GM12878 (cell line): ENCODE results near the gene SF1. TPM values are rescaled to one million over a fixed set of nuclear protein-coding genes. Genes with fewer than 3 reads are reported as not detected.

Experiments used
- ATAC-seq: fragments of 200-7000 bp; cut with Tn5 transposase; 3 replicates; pipeline ENCODE4 v1.9.1; 2020; ENCODE audit warnings: mild to moderate bottlenecking, moderate library complexity
- BruUV-seq: library from RNA; stranded (reverse); fragments of 400-500 nt; replicated peaks from 2 replicates; lab custom pipeline; 2021; lab: Mats Ljungman, UMichigan
- CTCF ChIA-PET: fragments of 300-600 bp; sonication (Branson Sonifier 250); formaldehyde crosslinking; extraction: SDS; loops from one replicate; lab custom pipeline; 2021; ENCODE audit warnings: inconsistent platforms; lab: Yijun Ruan, JAX
- POLR2A ChIA-PET: fragments of 350-600 bp; formaldehyde crosslinking; extraction: SDS; loops from one replicate; lab custom pipeline; 2021; ENCODE audit warnings: inconsistent platforms; lab: Charles Lee
- RAD21 ChIA-PET: fragments of 300-600 bp; sonication (Branson Sonifier 250); formaldehyde crosslinking; loops from one replicate; lab custom pipeline; 2023; ENCODE audit warnings: antibody characterized with exemption; ENCODE audit not compliant: unreplicated experiment; lab: Charles Lee
- SMC1A ChIA-PET: fragments of 300-600 bp; sonication (Branson Sonifier 250); formaldehyde crosslinking; loops from one replicate; lab custom pipeline; 2023; ENCODE audit not compliant: unreplicated experiment, uncharacterized antibody; lab: Charles Lee
- DNase-seq: peaks from one replicate; pipeline ENCODE4 v3.0.0-alpha.2; 2011; ENCODE audit warnings: low read depth, low spot score
- FAIRE-seq: peaks from 3 replicates; lab custom pipeline; 2011; peaks lifted over from hg19 to GRCh38; lab: Jason Lieb, UNC
- H2AFZ ChIP-seq: 2 replicates; pipeline ENCODE4 v1.6.0; 2011; ENCODE audit warnings: low read depth, low read length, control low read depth; ENCODE audit not compliant: control insufficient read depth
- H3K27ac ChIP-seq: 2 replicates; pipeline ENCODE4 v1.5.1; 2011; ENCODE audit warnings: control low read depth; ENCODE audit not compliant: control insufficient read depth, insufficient read depth
- H3K27me3 ChIP-seq, 2 experiments: replicated peaks in 1 of 2; 2 replicates each; pipeline versions ENCODE4 v1.6.0 to v1.6.1; 2011; ENCODE audit warnings: low read length in 1 of 2; ENCODE audit not compliant: control insufficient read depth in 2 of 2, insufficient read depth in 2 of 2
- H3K36me3 ChIP-seq, 2 experiments: 2 replicates each; pipeline ENCODE4 v1.5.1; 2011; ENCODE audit warnings: low read length in 1 of 2; ENCODE audit not compliant: control insufficient read depth in 2 of 2, insufficient read depth in 2 of 2
- H3K4me1 ChIP-seq: 2 replicates; pipeline ENCODE4 v1.6.1; 2011; ENCODE audit warnings: mild to moderate bottlenecking, low read length, moderate library complexity, mixed read lengths; ENCODE audit not compliant: control insufficient read depth, insufficient read depth
- H3K4me2 ChIP-seq: 2 replicates; pipeline ENCODE4 v1.6.0; 2011; ENCODE audit warnings: control low read depth; ENCODE audit not compliant: control insufficient read depth, insufficient read depth
- H3K4me3 ChIP-seq: fragments of 200-600 bp; sonication (generic); 2 replicates; pipeline ENCODE4 v1.5.1; 2016
- H3K79me2 ChIP-seq: 2 replicates; pipeline ENCODE4 v1.6.0; 2011; ENCODE audit warnings: low read length; ENCODE audit not compliant: control insufficient read depth, insufficient read depth
- H3K9ac ChIP-seq: 2 replicates; pipeline ENCODE4 v1.8.0; 2011; ENCODE audit warnings: low read length, control low read depth, mixed read lengths; ENCODE audit not compliant: control insufficient read depth, insufficient read depth
- H3K9me3 ChIP-seq: replicated peaks from 3 replicates; pipeline ENCODE4 v1.5.1; 2011; ENCODE audit warnings: mild to moderate bottlenecking, low read length; ENCODE audit not compliant: control insufficient read depth, insufficient read depth
- H4K20me1 ChIP-seq: 2 replicates; pipeline ENCODE4 v1.6.0; 2011; ENCODE audit not compliant: control insufficient read depth, insufficient read depth
- CEBPB ChIP-seq, 2 experiments: fragments of 150-350 bp in 1 of 2; IDR thresholded peaks; 2 replicates each; pipeline ENCODE4 v1.6.1; 2012 to 2014; ENCODE audit warnings: low read depth in 2 of 2, low read length in 2 of 2, borderline replicate concordance in 1 of 2, inconsistent platforms in 1 of 2
- HDGF ChIP-seq: fragments of 450-650 bp; IDR thresholded peaks from 2 replicates; pipeline ENCODE4 v1.6.1; 2016; ENCODE audit warnings: antibody characterized with exemption
- POLR2A ChIP-seq: IDR thresholded peaks from 2 replicates; pipeline ENCODE4 v1.6.1; 2011; ENCODE audit warnings: low read depth, mild to moderate bottlenecking, low read length
- POLR2AphosphoS2 ChIP-seq: IDR thresholded peaks from 2 replicates; pipeline ENCODE4 v1.6.1; 2011; ENCODE audit warnings: low read depth, mild to moderate bottlenecking, low read length, improper control_type of control experiment, moderate library complexity
- POLR2AphosphoS5 ChIP-seq: IDR thresholded peaks from 2 replicates; pipeline ENCODE4 v1.6.1; 2011; ENCODE audit warnings: mild to moderate bottlenecking, low read length, inconsistent platforms
- RAD21 ChIP-seq: IDR thresholded peaks from 2 replicates; pipeline ENCODE4 v1.6.1; 2011; ENCODE audit warnings: mild to moderate bottlenecking, low read depth, low read length, moderate library complexity; ENCODE audit not compliant: insufficient read depth
- SMC3 ChIP-seq: IDR thresholded peaks from 2 replicates; pipeline ENCODE4 v1.6.1; 2011; ENCODE audit warnings: low read length, improper control_type of control experiment, borderline replicate concordance
- SPI1 ChIP-seq: IDR thresholded peaks from 2 replicates; pipeline ENCODE4 v1.6.1; 2011; ENCODE audit warnings: low read depth, mild to moderate bottlenecking, low read length, moderate library complexity, borderline replicate concordance; ENCODE audit not compliant: insufficient read depth
- WGBS: methylation state at CpG from one replicate; pipeline ENCODE4 v1.1.6; 2016; ENCODE audit warnings: low lambda C conversion rate; ENCODE audit not compliant: insufficient replicate concordance, insufficient coverage; ENCODE audit errors: missing lambda C conversion rate; 5-methylcytosine and 5-hydroxymethylcytosine counted together
- in situ Hi-C: fragments of 300-500 bp; cut with MboI; formaldehyde crosslinking; loops from 9 replicates; pipeline ENCODE4 v1.14.3; 2018; ENCODE audit warnings: mixed read lengths
- intact Hi-C: fragments of 100-400 bp; cut with micrococcal nuclease; formaldehyde crosslinking; loops from one replicate; pipeline ENCODE4 v1.14.2; 2022; ENCODE audit not compliant: unreplicated experiment
- polyA plus RNA-seq, 11 experiments: library from polyadenylated mRNA; depleted of rRNA in 4 of 11; unstranded in 6 of 11; stranded (reverse) in 5 of 11; fragments of >200 nt; fragmentation: Nextera tagmentation in 4 of 11; fragmentation: Illumina TruSeq in 1 of 11; extraction: Ambion mirVana in 4 of 11; extraction: Trizol in 1 of 11; gene quantifications; 1 replicate in 1 of 11; 2 replicates in 10 of 11; pipeline versions ENCODE4 v1.2.1 to v1.2.3, GENCODE V29; 2011 to 2016; ENCODE audit warnings: inconsistent platforms in 2 of 11, missing spikeins in 2 of 11, low read depth in 1 of 11
- total RNA-seq, 4 experiments: library from RNA; depleted of rRNA in 3 of 4; stranded (reverse); fragments of >200 nt in 3 of 4; fragmentation: Illumina TruSeq in 1 of 4; extraction: Trizol in 1 of 4; gene quantifications; 2 replicates each; pipeline versions ENCODE4 v1.2.1 to v1.2.3, GENCODE V29; 2013 to 2021
- TF ChIP-seq, protein P1 (sequence below), 3 experiments: IDR thresholded peaks in 2 of 3; conservative IDR thresholded peaks in 1 of 3; 2 replicates each; pipeline ENCODE4 v1.5.1; 2011; ENCODE audit warnings: low read depth in 3 of 3, low read length in 3 of 3, mild to moderate bottlenecking in 3 of 3, control low read depth in 2 of 3, moderate library complexity in 2 of 3, inconsistent platforms in 1 of 3, mixed read lengths in 1 of 3; ENCODE audit not compliant: control insufficient read depth in 2 of 3, insufficient read depth in 1 of 3; ENCODE audit errors: extremely low read depth in 1 of 3

Gene SF1
- total and polyA plus RNA-seq, 10 of the 15 experiments (the other 5 are each of a cell fraction or from before 2014, with no cell fraction given), result 13.6 to 337 (median 103) TPM

DNA sequence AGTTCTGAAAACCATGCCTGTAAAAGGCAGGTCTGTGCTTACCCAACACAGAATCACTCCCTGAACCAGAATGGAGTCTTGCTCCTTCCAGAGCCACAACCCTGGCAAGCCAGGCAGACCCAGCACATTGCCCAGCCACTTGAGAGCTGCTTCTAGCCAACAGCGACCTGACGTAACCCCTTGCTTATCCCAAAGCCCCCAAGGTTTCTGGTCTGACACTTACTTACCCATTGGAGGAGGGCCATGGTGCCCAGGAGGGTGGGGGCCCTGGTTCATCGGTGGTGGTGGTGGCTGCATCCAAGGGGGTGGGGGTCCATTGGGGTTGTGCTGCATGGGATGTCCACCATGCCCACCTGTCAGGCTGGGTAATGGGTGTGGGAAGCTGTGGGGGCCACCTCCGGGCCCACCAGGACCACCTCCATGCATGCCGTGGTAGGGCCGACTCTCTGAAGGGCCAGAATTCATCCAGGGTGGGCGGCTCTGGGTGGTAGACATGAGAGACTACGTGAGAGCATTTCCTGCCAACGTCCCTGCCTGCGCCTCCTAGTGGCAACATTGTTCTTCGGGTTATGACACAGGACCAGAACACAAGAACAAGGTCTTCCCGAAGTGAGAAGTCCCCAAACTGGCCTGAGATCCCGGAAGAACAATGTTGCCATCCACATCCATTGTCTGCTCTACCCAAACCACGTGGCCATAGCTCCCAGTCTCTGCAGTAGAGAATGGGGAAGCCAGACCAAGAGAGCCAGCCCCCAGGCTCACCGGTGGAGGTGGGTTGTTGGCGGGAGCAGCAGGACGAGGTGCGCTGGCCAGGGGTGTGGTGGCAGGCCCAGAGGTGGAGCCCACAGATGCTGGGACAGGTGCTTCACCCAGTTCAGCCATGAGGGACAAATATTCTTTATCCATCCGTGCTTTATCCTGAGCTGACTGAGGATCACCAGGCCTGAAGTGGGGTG, 10.7 kb downstream of the SF1 start:
- no peak overlapping the region for H3K4me3 ChIP-seq
- POLR2A ChIA-PET, result no interaction called here
- BruUV-seq, result no TSS peak

More for the DNA sequence above, 10.7 kb downstream of the SF1 start:
- Histone ChIP-seq H3K4me1 (peaks cover 24% of the 10 kb centered on the region), H3K36me3 (peaks cover 52 to 61% of the 10 kb centered on the region in 2 experiments), H3K79me2 (peaks cover 23% of the 10 kb centered on the region), H3K27me3 (no peaks in the 10 kb centered on the region), H4K20me1 (peaks cover 28% of the 10 kb centered on the region), H2AFZ (no peak overlapping the region), H3K27ac (no peak overlapping the region), H3K9me3 (no peaks in the 10 kb centered on the region), H3K9ac (no peak overlapping the region), H3K4me2 (no peak overlapping the region)
- FAIRE-seq, result no peak
- no peak for DNase-seq
- intact Hi-C loops, result loop anchor here (2.0 kb wide), 1 partner anchor 25 kb away; no protein-coding TSS in a partner anchor
- CTCF ChIA-PET, result interaction anchor here (1.1 to 1.9 kb wide), 4 partner anchors 18 to 126 kb away, joined by 3 to 6 read pairs (median 4); no protein-coding TSS in a partner anchor
- in situ Hi-C loops, result no loop called here
- WGBS, result 49% methylated on average over 19 of the region's 19 CpGs
- SMC1A ChIA-PET, result no interaction called here
- RAD21 ChIA-PET, result no interaction called here
- TF ChIP-seq, protein P1, sequence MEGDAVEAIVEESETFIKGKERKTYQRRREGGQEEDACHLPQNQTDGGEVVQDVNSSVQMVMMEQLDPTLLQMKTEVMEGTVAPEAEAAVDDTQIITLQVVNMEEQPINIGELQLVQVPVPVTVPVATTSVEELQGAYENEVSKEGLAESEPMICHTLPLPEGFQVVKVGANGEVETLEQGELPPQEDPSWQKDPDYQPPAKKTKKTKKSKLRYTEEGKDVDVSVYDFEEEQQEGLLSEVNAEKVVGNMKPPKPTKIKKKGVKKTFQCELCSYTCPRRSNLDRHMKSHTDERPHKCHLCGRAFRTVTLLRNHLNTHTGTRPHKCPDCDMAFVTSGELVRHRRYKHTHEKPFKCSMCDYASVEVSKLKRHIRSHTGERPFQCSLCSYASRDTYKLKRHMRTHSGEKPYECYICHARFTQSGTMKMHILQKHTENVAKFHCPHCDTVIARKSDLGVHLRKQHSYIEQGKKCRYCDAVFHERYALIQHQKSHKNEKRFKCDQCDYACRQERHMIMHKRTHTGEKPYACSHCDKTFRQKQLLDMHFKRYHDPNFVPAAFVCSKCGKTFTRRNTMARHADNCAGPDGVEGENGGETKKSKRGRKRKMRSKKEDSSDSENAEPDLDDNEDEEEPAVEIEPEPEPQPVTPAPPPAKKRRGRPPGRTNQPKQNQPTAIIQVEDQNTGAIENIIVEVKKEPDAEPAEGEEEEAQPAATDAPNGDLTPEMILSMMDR (IDR thresholded peaks at IDR 0.05 in 2 of 3, conservative IDR thresholded peaks at IDR 0.05 in 1 of 3; ENCODE audit: control insufficient read depth in 2 of 3, extremely low read depth in 1 of 3, insufficient read depth in 1 of 3, low read depth in 3 of 3, low read length in 3 of 3), result peak; percentile 55 to 84 (median 72)
- TF ChIP-seq POLR2AphosphoS2 (peak; percentile 43; the same call in 1 of the 2 replicates), SMC3 (peak; percentile 27; the same call in 1 of the 2 replicates), SPI1 (no peak), POLR2AphosphoS5 (peak; percentile 75; the same call in 1 of the 2 replicates), RAD21 (0 out of 2 replicates have a peak, but pooled peaks have one; percentile 34), CEBPB (IDR thresholded peaks at IDR 0.05; ENCODE audit: borderline replicate concordance in 1 of 2, low read depth in 2 of 2, low read length in 2 of 2) (no peak), HDGF (peak; percentile 55; the same call in 1 of the 2 replicates), POLR2A (peak; percentile 70)
- ATAC-seq, result peak; percentile 56
